ENCODE data around the gene TMPRSS3. TPM values are rescaled to one million over a fixed set of nuclear protein-coding genes. Genes with fewer than 3 reads are reported as not detected.

TMPRSS3 gene
- total RNA-seq, 2 experiments from 2014 or later, result 10.9 to 11.5 TPM

DNA sequence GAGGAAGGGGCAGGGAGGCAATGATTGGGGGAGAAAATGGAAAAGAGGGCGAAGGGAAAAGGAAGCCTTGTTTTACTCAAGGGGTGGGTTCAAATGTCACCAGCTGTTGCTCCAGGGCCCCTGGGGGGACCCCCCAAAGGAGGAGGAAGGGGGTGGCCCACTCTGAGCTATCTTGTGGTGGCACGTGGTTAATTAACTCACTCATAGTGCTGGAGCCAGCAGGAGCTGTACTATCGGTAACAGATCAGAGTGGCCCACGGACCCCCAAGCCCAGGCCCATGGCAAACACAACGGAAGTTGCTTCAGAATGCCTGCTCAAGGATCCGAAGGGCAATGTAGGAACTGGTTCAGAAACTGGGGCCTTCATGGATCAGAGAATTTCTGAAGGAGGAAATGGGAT is 52.3 kb downstream of the TMPRSS3 start:
- Mint-ChIP-seq H3K27me3 (ENCODE audit: low read depth) (no peaks in the 10 kb centered on the region), H3K4me3 (no peak overlapping the region), H3K4me1 (ENCODE audit: low read depth) (no peaks in the 10 kb centered on the region), H3K36me3 (ENCODE audit: low read depth) (no peaks in the 10 kb centered on the region), H3K27ac (no peak overlapping the region), H3K9me3 (no peaks in the 10 kb centered on the region)
- CTCF ChIA-PET, result no interaction called here
- no peak for DNase-seq
- intact Hi-C loops (cut with micrococcal nuclease), result no loop called here

DNA sequence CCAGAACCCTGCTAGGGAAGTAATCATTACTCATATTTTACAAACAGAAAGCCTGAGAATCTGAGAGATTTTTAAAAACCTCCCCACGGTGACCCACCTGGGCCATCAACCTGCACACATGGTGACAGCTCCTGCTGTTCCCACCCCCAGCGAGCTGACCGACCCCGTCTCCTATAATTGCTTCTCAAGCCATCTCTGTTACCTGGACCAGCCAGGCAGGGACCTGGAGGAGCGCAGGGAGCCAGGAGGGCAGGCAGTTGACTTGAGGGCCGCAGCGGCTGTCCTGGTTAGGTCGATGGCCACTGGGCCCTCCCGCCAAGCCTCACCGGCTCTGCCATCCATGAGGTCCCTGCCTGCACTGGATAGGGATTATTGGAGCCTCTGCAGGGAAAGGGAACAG is 52.8 kb downstream of the TMPRSS3 start:
- no peak overlapping the region for H3K27ac Mint-ChIP-seq
- CTCF ChIA-PET, result no interaction called here
- DNase-seq, result no peak
- H3K36me3 Mint-ChIP-seq (ENCODE audit: low read depth), result no peaks in the 10 kb centered on the region
- no peak overlapping the region for H3K4me3 Mint-ChIP-seq
- H3K4me1 Mint-ChIP-seq (ENCODE audit: low read depth), result peaks cover 3% of the 10 kb centered on the region
- no peaks in the 10 kb centered on the region for H3K9me3 Mint-ChIP-seq
- intact Hi-C loops (cut with micrococcal nuclease), result no loop called here
- no peaks in the 10 kb centered on the region for H3K27me3 Mint-ChIP-seq (ENCODE audit: low read depth)

DNA sequence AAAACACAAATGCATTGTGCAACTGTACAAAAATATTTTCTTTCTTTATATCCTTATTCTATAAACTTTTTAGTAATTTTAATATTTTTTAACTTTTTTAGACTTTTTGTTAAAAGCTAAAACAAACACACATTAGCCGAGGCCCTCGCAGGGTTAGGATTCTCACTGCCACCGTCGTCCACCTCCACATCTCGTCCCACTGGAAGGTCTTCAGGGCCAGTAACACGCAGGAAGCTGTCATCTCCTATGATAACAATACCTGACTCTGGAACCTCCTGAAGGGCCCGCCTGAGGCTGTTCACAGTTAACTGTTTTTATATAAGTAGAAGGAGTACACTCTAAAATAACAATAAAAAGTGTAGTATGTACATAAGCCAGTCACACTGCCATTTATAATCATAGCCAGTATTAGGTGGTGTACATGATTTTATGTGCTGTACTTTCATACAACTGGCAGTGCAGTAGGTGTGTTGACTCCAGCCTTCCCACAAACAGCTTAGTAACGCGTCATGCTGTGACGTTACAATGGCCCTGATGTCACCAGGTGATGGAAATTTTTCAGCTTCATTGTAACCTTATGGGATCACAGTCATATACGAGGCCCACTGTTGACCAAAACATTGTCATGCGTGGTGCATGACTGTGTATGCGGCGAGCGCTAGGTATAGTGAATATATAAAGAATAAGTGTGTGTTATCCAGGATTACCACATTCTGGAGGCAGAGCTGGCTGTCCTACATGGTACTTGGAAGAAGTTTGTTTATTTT is 53.9 kb downstream of the TMPRSS3 start:
- Mint-ChIP-seq H3K27me3 (ENCODE audit: low read depth) (no peaks in the 10 kb centered on the region), H3K4me3 (no peak overlapping the region), H3K4me1 (ENCODE audit: low read depth) (peaks cover 8% of the 10 kb centered on the region), H3K27ac (no peak overlapping the region), H3K9me3 (no peaks in the 10 kb centered on the region), H3K36me3 (ENCODE audit: low read depth) (no peaks in the 10 kb centered on the region)
- no peak for DNase-seq
- CTCF ChIA-PET, result interaction anchor here (0.7 to 0.9 kb wide), 2 partner anchors 31 to 46 kb away, joined by 3 to 5 read pairs; no protein-coding TSS in a partner anchor
- intact Hi-C loops (cut with micrococcal nuclease), result no loop called here

DNA sequence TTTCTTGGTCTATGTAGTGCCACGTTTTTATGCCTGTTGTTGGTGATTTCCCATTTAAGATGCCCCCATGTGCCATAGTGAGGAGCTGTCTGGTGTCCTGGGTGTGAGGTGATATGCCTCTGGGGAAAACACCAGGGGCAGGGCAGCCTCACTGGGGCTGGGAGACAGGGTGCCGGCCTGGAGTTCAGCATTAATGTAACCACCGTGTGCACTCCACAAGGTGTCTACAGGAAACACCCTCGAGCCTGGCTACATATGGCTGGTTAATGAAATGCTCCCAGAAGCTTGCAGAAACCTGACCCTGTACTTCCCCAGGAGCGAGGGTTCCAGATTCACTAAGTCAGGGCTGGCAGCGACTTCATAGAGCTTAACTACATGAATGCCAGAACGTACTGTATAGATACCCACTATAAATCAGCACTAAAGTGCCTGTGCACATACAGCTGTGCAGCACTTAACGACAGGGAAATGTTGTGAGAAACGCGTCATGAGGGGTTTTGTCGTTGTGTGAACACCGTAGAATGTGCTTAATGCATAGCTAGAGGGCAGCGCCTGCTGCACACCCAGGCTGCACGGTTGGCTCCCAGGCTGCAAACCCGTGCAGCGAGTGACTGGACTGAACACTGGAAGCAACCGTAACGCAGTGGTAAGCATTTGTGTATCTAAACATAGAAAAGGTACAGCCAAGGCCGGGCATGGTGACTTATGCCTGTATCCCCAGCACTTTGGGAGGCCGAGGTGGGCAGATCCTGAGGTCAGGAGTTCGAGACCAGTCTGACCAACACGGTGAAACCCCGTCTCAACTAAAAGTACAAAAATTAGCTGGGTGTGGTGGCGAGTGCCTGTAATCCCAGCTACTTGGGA is 55.4 kb downstream of the TMPRSS3 start:
- intact Hi-C loops (cut with micrococcal nuclease), result no loop called here
- CTCF ChIA-PET, result interaction anchor here (0.6 to 1.1 kb wide), 3 partner anchors 20 to 109 kb away, joined by 3 to 5 read pairs (median 3); partner anchors contain the start of gene UBASH3A
- H3K9me3 Mint-ChIP-seq, result no peaks in the 10 kb centered on the region
- DNase-seq, result no peak
- no peaks in the 10 kb centered on the region for H3K36me3 Mint-ChIP-seq (ENCODE audit: low read depth)
- peaks cover 8% of the 10 kb centered on the region for H3K4me1 Mint-ChIP-seq (ENCODE audit: low read depth)
- H3K27ac Mint-ChIP-seq, result no peak overlapping the region
- no peak overlapping the region for H3K4me3 Mint-ChIP-seq
- no peaks in the 10 kb centered on the region for H3K27me3 Mint-ChIP-seq (ENCODE audit: low read depth)

DNA sequence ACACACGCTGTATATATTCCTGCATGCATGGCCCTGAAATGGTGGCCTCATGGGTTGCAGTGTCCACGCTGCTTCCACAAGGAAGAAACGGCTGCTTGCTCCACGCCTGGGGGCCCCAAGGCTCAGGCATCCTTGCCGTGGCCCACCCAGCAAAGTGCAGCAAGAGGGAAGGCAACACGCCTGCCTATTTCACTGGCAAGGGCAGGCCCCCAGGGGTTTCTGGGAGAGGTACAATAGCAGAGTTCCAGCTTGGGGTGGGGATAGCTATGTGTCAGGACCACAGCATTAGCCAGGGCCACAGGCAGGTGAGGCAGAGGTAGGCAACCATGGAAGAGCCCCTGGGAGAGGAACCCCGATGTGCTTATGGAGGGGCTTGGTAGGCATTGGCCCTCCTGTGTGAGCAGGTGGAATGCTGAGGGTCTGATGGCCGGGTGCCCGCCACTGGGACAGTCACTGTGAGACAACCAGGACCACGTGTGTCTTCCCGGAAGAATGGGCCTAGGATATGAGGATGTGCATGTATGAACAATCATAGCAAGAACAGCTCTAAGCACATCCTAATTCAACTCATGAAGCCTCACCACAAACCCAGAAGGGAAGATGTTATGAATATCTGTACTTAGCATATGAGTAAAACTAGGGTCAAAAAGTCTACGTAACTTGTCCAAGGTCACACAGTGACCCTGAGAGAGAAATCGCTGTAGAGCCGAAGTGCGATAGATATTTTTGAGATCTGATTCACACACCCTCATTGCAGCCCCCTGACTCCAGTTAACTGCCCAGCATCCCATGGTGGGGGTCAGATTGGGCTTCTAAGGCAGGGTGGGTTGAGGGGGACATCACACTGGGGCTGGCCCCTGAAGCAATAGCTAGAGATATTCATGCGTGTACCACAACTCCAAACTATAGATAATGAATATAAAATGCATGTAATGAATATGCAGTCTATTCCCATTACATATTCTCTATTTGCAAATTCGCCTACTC is 56.8 kb downstream of the TMPRSS3 start:
- Mint-ChIP-seq H3K4me1 (ENCODE audit: low read depth) (peaks cover 8% of the 10 kb centered on the region), H3K27ac (no peak overlapping the region), H3K36me3 (ENCODE audit: low read depth) (no peaks in the 10 kb centered on the region), H3K9me3 (no peaks in the 10 kb centered on the region), H3K4me3 (no peak overlapping the region), H3K27me3 (ENCODE audit: low read depth) (no peaks in the 10 kb centered on the region)
- no peak for DNase-seq
- CTCF ChIA-PET, result interaction anchor here (0.5 to 4.1 kb wide), 20 partner anchors 7 to 212 kb away, joined by 3 to 30 read pairs (median 4); partner anchors contain the start of genes TFF2 and UBASH3A
- intact Hi-C loops (cut with micrococcal nuclease), result loop anchor here (1.0 to 10.0 kb wide), 5 partner anchors 42 to 198 kb away; no protein-coding TSS in a partner anchor

DNA sequence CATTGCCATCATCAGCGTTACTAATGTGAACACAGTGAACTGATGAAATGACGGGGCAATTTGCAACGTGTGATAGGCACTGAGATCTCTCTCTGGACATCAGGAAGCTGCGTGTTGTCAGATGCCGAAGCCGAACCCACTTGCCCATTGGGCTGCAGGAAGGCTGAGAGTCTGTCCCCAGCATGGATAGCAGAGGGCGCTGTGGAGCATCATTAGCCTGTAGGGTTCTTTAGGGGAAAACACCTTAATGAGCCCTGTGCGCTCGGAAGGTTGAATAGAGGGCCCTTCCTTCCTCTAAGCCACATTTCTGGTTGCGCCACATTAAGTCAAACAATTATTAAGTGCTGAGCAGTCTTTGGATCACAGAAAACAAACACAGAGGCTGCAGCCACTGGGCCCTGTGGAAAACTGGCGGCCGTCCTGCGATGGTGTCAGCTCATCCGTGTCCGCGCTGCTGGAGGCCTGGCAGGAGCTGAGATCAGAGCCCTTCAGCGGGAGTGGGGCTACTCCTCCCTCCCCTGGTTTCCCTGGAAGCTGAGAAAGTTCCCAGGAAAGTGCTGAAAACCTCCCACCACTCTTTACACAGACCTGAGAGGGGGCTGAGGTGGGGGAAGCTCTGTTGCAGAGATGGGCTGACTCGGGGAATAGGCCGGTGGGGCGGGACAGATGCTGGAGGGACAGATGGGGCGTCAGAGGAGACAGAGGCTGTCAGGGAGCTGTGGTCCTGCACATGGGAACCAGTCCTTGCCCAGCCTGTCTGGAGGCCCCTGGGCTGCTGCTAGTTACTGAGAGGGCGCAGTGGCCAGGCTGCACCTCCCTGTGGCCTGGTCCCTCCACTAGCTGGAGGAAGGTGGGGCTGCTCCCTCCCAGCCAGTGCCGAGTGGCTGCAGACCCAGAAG is 57.8 kb downstream of the TMPRSS3 start:
- no peaks in the 10 kb centered on the region for H3K36me3 Mint-ChIP-seq (ENCODE audit: low read depth)
- CTCF ChIA-PET, result interaction anchor here (0.5 to 4.1 kb wide), 22 partner anchors 8 to 480 kb away, joined by 3 to 30 read pairs (median 5); partner anchors contain the start of genes TFF2 and UBASH3A

DNA sequence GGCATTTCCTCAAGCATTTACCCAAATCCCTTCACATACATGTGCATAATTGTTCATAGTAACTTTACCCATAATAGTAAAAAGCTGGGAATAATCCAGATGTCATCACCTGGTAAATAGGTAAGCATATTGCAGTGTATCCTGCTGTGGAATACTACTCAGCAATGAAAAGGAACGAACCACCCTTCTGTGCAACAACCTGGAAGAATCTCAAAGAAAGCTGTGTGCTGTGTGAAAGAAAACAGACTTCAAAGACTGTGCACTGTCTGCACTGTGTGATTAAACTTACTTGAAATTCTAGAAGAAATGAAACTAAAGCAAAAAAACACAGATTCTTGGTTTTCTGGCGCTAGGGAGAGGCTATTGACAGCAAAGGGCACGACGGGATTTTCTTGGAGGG is 58.6 kb downstream of the TMPRSS3 start:
- no peaks in the 10 kb centered on the region for H3K27me3 Mint-ChIP-seq (ENCODE audit: low read depth)
- DNase-seq, result no peak
- H3K4me1 Mint-ChIP-seq (ENCODE audit: low read depth), result peaks cover 8% of the 10 kb centered on the region
- H3K9me3 Mint-ChIP-seq, result peaks cover under 1% of the 10 kb centered on the region
- H3K27ac Mint-ChIP-seq, result no peak overlapping the region
- no peak overlapping the region for H3K4me3 Mint-ChIP-seq
- intact Hi-C loops (cut with micrococcal nuclease), result loop anchor here (10.0 kb wide), 1 partner anchor 192 kb away; no protein-coding TSS in a partner anchor
- H3K36me3 Mint-ChIP-seq (ENCODE audit: low read depth), result no peaks in the 10 kb centered on the region
- CTCF ChIA-PET, result interaction anchor here (1.0 to 4.1 kb wide), 17 partner anchors 8 to 481 kb away, joined by 3 to 30 read pairs (median 6); partner anchors contain the start of genes TFF2 and UBASH3A

More for the DNA sequence above, 57.8 kb downstream of the TMPRSS3 start:
- Mint-ChIP-seq H3K9me3 (no peaks in the 10 kb centered on the region), H3K27ac (no peak overlapping the region), H3K4me3 (no peak overlapping the region), H3K27me3 (ENCODE audit: low read depth) (no peaks in the 10 kb centered on the region), H3K4me1 (ENCODE audit: low read depth) (peaks cover 8% of the 10 kb centered on the region)
- DNase-seq, result peak; percentile 94
- intact Hi-C loops (cut with micrococcal nuclease), result loop anchor here (1.0 to 10.0 kb wide), 5 partner anchors 43 to 199 kb away; no protein-coding TSS in a partner anchor

DNA sequence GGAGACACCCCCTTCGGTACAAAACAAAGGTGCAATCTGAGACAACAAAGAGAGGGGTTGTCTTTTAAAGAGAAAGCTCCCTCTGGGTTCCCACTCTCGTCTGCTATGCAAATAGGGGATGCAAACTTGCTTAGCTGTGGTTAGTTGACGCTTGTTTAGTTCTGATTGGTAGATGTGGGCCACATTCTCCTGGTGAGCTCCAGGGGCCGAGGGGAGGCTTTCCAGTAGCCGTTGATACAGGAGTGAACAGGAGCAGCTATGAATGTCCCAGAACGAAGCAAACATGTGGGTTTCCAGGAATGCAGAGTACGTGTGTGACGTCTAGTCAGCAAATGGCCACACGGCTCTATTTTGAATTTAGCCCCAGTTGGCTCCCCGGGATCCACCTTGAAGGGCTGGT is 59.8 kb downstream of the TMPRSS3 start:
- Mint-ChIP-seq H3K4me1 (ENCODE audit: low read depth) (peaks cover 8% of the 10 kb centered on the region), H3K36me3 (ENCODE audit: low read depth) (no peaks in the 10 kb centered on the region), H3K27ac (no peak overlapping the region), H3K27me3 (ENCODE audit: low read depth) (no peaks in the 10 kb centered on the region), H3K4me3 (no peak overlapping the region), H3K9me3 (peaks cover 11% of the 10 kb centered on the region)
- CTCF ChIA-PET, result interaction anchor here (0.7 to 4.1 kb wide), 6 partner anchors 26 to 115 kb away, joined by 3 to 30 read pairs (median 6); partner anchors contain the start of gene TFF1
- intact Hi-C loops (cut with micrococcal nuclease), result loop anchor here (10.0 kb wide), 1 partner anchor 191 kb away; no protein-coding TSS in a partner anchor
- no peak for DNase-seq

DNA sequence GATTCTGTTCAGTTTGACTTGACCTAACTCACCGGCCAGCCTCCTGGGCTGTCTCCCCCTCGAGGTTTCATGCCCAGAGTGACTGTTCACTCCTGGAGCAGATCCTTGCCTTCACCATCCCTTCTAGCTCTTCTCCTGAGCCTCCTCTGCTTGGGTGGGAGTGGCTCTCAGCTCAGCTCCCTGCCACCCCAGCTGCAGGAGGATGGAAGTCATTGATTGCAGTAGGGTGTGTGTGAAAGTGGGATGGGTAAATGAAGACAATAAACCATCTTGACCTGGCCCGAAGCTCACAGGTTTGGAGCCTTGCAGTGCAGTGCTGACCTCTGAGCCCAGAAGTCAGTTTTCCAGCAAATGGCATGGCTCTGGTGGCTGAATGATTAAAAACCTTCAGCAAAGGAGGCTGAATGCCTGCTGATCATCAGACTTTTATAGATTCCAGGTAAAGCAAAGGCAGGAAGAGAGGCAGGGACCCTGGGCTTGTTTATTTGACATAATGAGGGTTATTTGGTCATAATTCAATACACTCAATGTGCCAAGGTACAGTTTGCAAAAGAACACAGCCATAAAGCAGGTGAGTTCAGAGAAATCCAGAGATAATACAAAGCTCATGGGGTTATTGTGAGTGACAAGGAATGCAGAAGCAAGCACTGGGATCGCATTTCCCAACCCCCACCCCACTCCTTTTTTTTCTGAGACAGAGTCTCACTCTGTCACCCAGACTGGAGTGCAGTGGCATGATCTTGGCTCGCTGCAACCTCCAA is 63.1 kb downstream of the TMPRSS3 start:
- no peak for DNase-seq
- Mint-ChIP-seq H3K27ac (no peak overlapping the region), H3K4me3 (no peak overlapping the region), H3K36me3 (ENCODE audit: low read depth) (no peaks in the 10 kb centered on the region), H3K27me3 (ENCODE audit: low read depth) (no peaks in the 10 kb centered on the region), H3K4me1 (ENCODE audit: low read depth) (peaks cover 1% of the 10 kb centered on the region), H3K9me3 (peaks cover 13% of the 10 kb centered on the region)
- intact Hi-C loops (cut with micrococcal nuclease), result loop anchor here (10.0 kb wide), 1 partner anchor 188 kb away; no protein-coding TSS in a partner anchor
- CTCF ChIA-PET, result interaction anchor here (1.0 kb wide), 1 partner anchor 70 kb away, joined by 3 read pairs; no protein-coding TSS in a partner anchor

DNA sequence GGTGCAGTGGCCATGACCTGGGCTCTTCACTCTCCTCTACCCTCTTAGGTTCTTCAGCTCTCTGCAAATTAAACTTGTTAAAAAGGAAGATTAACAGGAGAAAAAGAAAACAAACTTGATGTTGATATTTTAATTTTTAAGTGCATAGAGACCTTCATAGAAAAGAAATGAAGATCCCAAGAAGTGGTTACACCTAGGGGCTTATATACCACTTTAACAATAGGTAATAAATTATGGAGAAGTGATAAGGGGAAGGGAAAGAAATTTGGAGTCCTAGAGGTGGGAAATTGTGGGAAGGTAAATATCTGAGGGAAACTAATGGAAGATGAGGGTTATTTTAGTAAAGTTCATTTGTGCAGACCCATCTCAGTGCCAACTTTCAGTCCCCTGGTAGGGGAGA is 64.2 kb downstream of the TMPRSS3 start:
- DNase-seq, result no peak
- Mint-ChIP-seq H3K4me3 (no peak overlapping the region), H3K27me3 (ENCODE audit: low read depth) (no peaks in the 10 kb centered on the region), H3K36me3 (ENCODE audit: low read depth) (no peaks in the 10 kb centered on the region), H3K9me3 (peaks cover 13% of the 10 kb centered on the region), H3K4me1 (ENCODE audit: low read depth) (no peaks in the 10 kb centered on the region), H3K27ac (no peak overlapping the region)
- intact Hi-C loops (cut with micrococcal nuclease), result loop anchor here (10.0 kb wide), 1 partner anchor 187 kb away; no protein-coding TSS in a partner anchor
- CTCF ChIA-PET, result interaction anchor here (2.7 kb wide), 1 partner anchor 21 kb away, joined by 7 read pairs; no protein-coding TSS in a partner anchor
